Mesenchymal stem cell (in vitro differentiated cells and primary cell): ENCODE results near the gene OR56A1.

Experiments used
- DNase-seq: peaks from one replicate; pipeline ENCODE4 v3.0.0-alpha.2; 2013
- H2AFZ ChIP-seq: one replicate; pipeline ENCODE4 v1.6.1; 2013; ENCODE audit warnings: low read depth, mild to moderate bottlenecking, control low read depth, inconsistent platforms, low read length, moderate library complexity
- H2AK5ac ChIP-seq: 2 replicates; pipeline ENCODE4 v1.6.1; 2013; ENCODE audit warnings: low read length, moderate library complexity, mild to moderate bottlenecking, inconsistent platforms; ENCODE audit not compliant: severe bottlenecking
- H2BK120ac ChIP-seq: one replicate; pipeline ENCODE4 v1.6.1; 2013; ENCODE audit warnings: low read depth, mild to moderate bottlenecking, inconsistent platforms, low read length, moderate library complexity
- H2BK12ac ChIP-seq, 2 experiments: one replicate each; pipeline ENCODE4 v1.6.1; 2013; ENCODE audit warnings: inconsistent platforms in 2 of 2, low read length in 2 of 2, mild to moderate bottlenecking in 2 of 2, moderate library complexity in 2 of 2, control low read depth in 1 of 2
- H2BK15ac ChIP-seq: one replicate; pipeline ENCODE4 v1.6.1; 2013; ENCODE audit warnings: mild to moderate bottlenecking, low read depth, inconsistent platforms; ENCODE audit not compliant: poor library complexity, severe bottlenecking
- H2BK5ac ChIP-seq: 2 replicates; pipeline ENCODE4 v1.6.1; 2013; ENCODE audit warnings: low read depth, mild to moderate bottlenecking, low read length, control low read depth, inconsistent platforms; ENCODE audit not compliant: poor library complexity, severe bottlenecking
- H3K14ac ChIP-seq, 2 experiments: one replicate each; pipeline ENCODE4 v1.6.1; 2013; ENCODE audit warnings: inconsistent platforms in 2 of 2, low read length in 2 of 2, control low read depth in 1 of 2, mild to moderate bottlenecking in 1 of 2, moderate library complexity in 1 of 2
- H3K18ac ChIP-seq, 2 experiments: one replicate each; pipeline ENCODE4 v1.6.1; 2013; ENCODE audit warnings: inconsistent platforms in 2 of 2, low read length in 2 of 2, control low read depth in 1 of 2, low read depth in 1 of 2, mild to moderate bottlenecking in 1 of 2
- H3K23ac ChIP-seq, 2 experiments: one replicate each; pipeline ENCODE4 v1.6.1; 2013; ENCODE audit warnings: inconsistent platforms in 2 of 2, low read length in 2 of 2, mild to moderate bottlenecking in 2 of 2, moderate library complexity in 2 of 2, control low read depth in 1 of 2
- H3K27ac ChIP-seq: 2 replicates; pipeline ENCODE4 v1.5.1; 2013; ENCODE audit warnings: mild to moderate bottlenecking, moderate library complexity, low read length, control low read depth, inconsistent platforms; ENCODE audit not compliant: poor library complexity, severe bottlenecking
- H3K27me3 ChIP-seq, 2 experiments: 2 replicates each; pipeline versions ENCODE4 v1.6.1 to v1.7.0; 2013; ENCODE audit warnings: low read length in 2 of 2, mild to moderate bottlenecking in 2 of 2, moderate library complexity in 2 of 2, control low read depth in 1 of 2, inconsistent platforms in 1 of 2; ENCODE audit not compliant: control insufficient read depth in 1 of 2, insufficient read depth in 1 of 2
- H3K36me3 ChIP-seq, 2 experiments: 2 replicates each; pipeline versions ENCODE4 v1.6.1 to v1.7.0; 2013; ENCODE audit warnings: low read length in 2 of 2, control low read depth in 1 of 2, inconsistent platforms in 1 of 2, low read depth in 1 of 2, mild to moderate bottlenecking in 1 of 2; ENCODE audit not compliant: insufficient read depth in 2 of 2, control insufficient read depth in 1 of 2
- H3K4ac ChIP-seq, 2 experiments: one replicate each; pipeline ENCODE4 v1.6.1; 2013; ENCODE audit warnings: inconsistent platforms in 2 of 2, low read length in 2 of 2, mild to moderate bottlenecking in 2 of 2, moderate library complexity in 2 of 2, control low read depth in 1 of 2, low read depth in 1 of 2
- H3K4me1 ChIP-seq: 2 replicates; pipeline ENCODE4 v1.6.1; 2013; ENCODE audit warnings: low read depth, low read length, control low read depth; ENCODE audit not compliant: control insufficient read depth, insufficient read depth
- H3K4me2 ChIP-seq: 2 replicates; pipeline ENCODE4 v1.6.1; 2013; ENCODE audit warnings: low read length, mild to moderate bottlenecking, inconsistent platforms; ENCODE audit not compliant: poor library complexity, severe bottlenecking
- H3K4me3 ChIP-seq, 2 experiments: 2 replicates each; pipeline versions ENCODE4 v1.5.1 to v1.7.0; 2013; ENCODE audit warnings: low read length in 2 of 2, mild to moderate bottlenecking in 2 of 2, control low read depth in 1 of 2, low read depth in 1 of 2; ENCODE audit not compliant: insufficient read depth in 1 of 2
- H3K79me1 ChIP-seq: replicated peaks from 2 replicates; pipeline ENCODE4 v1.6.1; 2013; ENCODE audit warnings: mild to moderate bottlenecking, control low read depth, low read length, inconsistent platforms; ENCODE audit not compliant: poor library complexity, severe bottlenecking
- H3K9ac ChIP-seq: 2 replicates; pipeline ENCODE4 v1.7.0; 2013; ENCODE audit warnings: mild to moderate bottlenecking, low read length, moderate library complexity
- H3K9me3 ChIP-seq: 2 replicates; pipeline ENCODE4 v1.7.0; 2013; ENCODE audit warnings: mild to moderate bottlenecking, low read length; ENCODE audit not compliant: control insufficient read depth
- H4K8ac ChIP-seq: one replicate; pipeline ENCODE4 v1.6.1; 2013; ENCODE audit warnings: inconsistent platforms, mild to moderate bottlenecking, low read length, moderate library complexity
- H4K91ac ChIP-seq: one replicate; pipeline ENCODE4 v1.6.1; 2013; ENCODE audit warnings: mild to moderate bottlenecking, low read length, inconsistent platforms
- WGBS: methylation state at CpG from one replicate; pipeline ENCODE4 v1.1.7; 2013; ENCODE audit warnings: mixed read lengths; 5-methylcytosine and 5-hydroxymethylcytosine counted together

Gene OR56A1

GRCh38 chr11:6006846-6007245 is 23.7 kb downstream of the OR56A1 start, which contains the start of gene OR56A4:
OR56A4 (minus strand) TSS chr11:6006946; CDS start chr11:6002992, 3,954 bp downstream.
- Histone ChIP-seq H2AFZ (no peak within 1 kb of the TSS), H2BK120ac (no peak within 1 kb of the TSS), H3K27me3 (peaks cover 0 to 26% of the 10 kb centered on the region in 2 experiments), H3K36me3 (no peaks in the 10 kb centered on the region), H2BK5ac (no peak within 1 kb of the TSS), H2BK12ac (no peak within 1 kb of the TSS), H2AK5ac (no peak within 1 kb of the TSS), H3K4me1 (no peaks in the 10 kb centered on the region), H4K8ac (no peak within 1 kb of the TSS), H3K14ac (no peak within 1 kb of the TSS), H4K91ac (no peak within 1 kb of the TSS), H3K27ac (no peak within 1 kb of the TSS), H3K23ac (no peak within 1 kb of the TSS), H3K18ac (no peak within 1 kb of the TSS), H3K4me2 (no peak within 1 kb of the TSS), H2BK15ac (no peak within 1 kb of the TSS), H3K9me3 (no peaks in the 10 kb centered on the region), H3K4me3 (no peak within 1 kb of the TSS), H3K9ac (no peak within 1 kb of the TSS), H3K4ac (no peak within 1 kb of the TSS), H3K79me1 (no peaks in the 10 kb centered on the region)
- DNase-seq: no peak

- peaks cover 0 to 26% of the 10 kb centered on the region in 2 experiments for H3K27me3 ChIP-seq
- H2BK120ac ChIP-seq: no peak overlapping the region
- H3K79me1 ChIP-seq: no peaks in the 10 kb centered on the region
- H3K4ac ChIP-seq: no peak overlapping the region
- DNase-seq: no peak
- H2BK12ac ChIP-seq: no peak overlapping the region
- no peaks in the 10 kb centered on the region for H3K36me3 ChIP-seq
- no peak overlapping the region for H3K4me2 ChIP-seq
- no peak overlapping the region for H3K14ac ChIP-seq
- H2AFZ ChIP-seq: no peak overlapping the region
- no peak overlapping the region for H3K4me3 ChIP-seq
- H2AK5ac ChIP-seq: no peak overlapping the region
- H3K23ac ChIP-seq: no peak overlapping the region
- H3K18ac ChIP-seq: no peak overlapping the region
- no peak overlapping the region for H4K8ac ChIP-seq
- H4K91ac ChIP-seq: no peak overlapping the region
- H3K9me3 ChIP-seq: no peaks in the 10 kb centered on the region
- H2BK5ac ChIP-seq: no peak overlapping the region
- H3K9ac ChIP-seq: no peak overlapping the region
- no peak overlapping the region for H3K27ac ChIP-seq
- no peaks in the 10 kb centered on the region for H3K4me1 ChIP-seq
- no peak overlapping the region for H2BK15ac ChIP-seq
These were observed 24.2 kb downstream of the OR56A1 start for GRCh38 chr11:6006395-6006794.

GRCh38 chr11:6002202-6002699 is 28.3 kb downstream of the OR56A1 start:
- no peaks in the 10 kb centered on the region for H3K9me3 ChIP-seq
- peaks cover 0 to 20% of the 10 kb centered on the region in 2 experiments for H3K27me3 ChIP-seq
- no peak overlapping the region for H2BK5ac ChIP-seq
- no peak for DNase-seq
- H3K23ac ChIP-seq: no peak overlapping the region
- H3K9ac ChIP-seq: no peak overlapping the region
- no peaks in the 10 kb centered on the region for H3K79me1 ChIP-seq
- H3K18ac ChIP-seq: no peak overlapping the region
- no peak overlapping the region for H4K8ac ChIP-seq
- H2BK15ac ChIP-seq: no peak overlapping the region
- no peaks in the 10 kb centered on the region for H3K36me3 ChIP-seq
- no peak overlapping the region for H3K27ac ChIP-seq
- H3K4me1 ChIP-seq: no peaks in the 10 kb centered on the region
- H3K4me2 ChIP-seq: no peak overlapping the region
- H2BK12ac ChIP-seq: no peak overlapping the region
- no peak overlapping the region for H3K14ac ChIP-seq
- H3K4ac ChIP-seq: no peak overlapping the region
- H3K4me3 ChIP-seq: no peak overlapping the region
- no peak overlapping the region for H2BK120ac ChIP-seq
- no peak overlapping the region for H2AFZ ChIP-seq
- no peak overlapping the region for H2AK5ac ChIP-seq
- no peak overlapping the region for H4K91ac ChIP-seq
- WGBS: 84% methylated on average over 6 of the region's 7 CpGs

GRCh38 chr11:5994791-5995190 is 35.8 kb downstream of the OR56A1 start:
- Histone ChIP-seq H3K4ac (no peak overlapping the region), H2BK15ac (no peak overlapping the region), H2AFZ (no peak overlapping the region), H3K4me1 (no peaks in the 10 kb centered on the region), H3K4me3 (no peak overlapping the region), H4K8ac (no peak overlapping the region), H2BK120ac (no peak overlapping the region), H2BK12ac (no peak overlapping the region), H3K4me2 (no peak overlapping the region), H4K91ac (no peak overlapping the region), H3K18ac (no peak overlapping the region), H3K9me3 (no peaks in the 10 kb centered on the region), H3K9ac (no peak overlapping the region), H3K14ac (no peak overlapping the region), H3K27me3 (peaks cover 0 to 20% of the 10 kb centered on the region in 2 experiments), H2AK5ac (no peak overlapping the region), H3K23ac (no peak overlapping the region), H2BK5ac (no peak overlapping the region), H3K36me3 (no peaks in the 10 kb centered on the region), H3K79me1 (no peaks in the 10 kb centered on the region), H3K27ac (no peak overlapping the region)
- DNase-seq: no peak
- 87% methylated on average over 12 of the region's 14 CpGs for WGBS
